IPS-20b (cell line): ENCODE results near the gene SP100.

ENCODE experiments used
- H3K27ac ChIP-seq: one replicate; pipeline ENCODE4 v1.5.1; 2013; ENCODE audit warnings: low read length
- H3K27me3 ChIP-seq: 2 replicates; pipeline ENCODE4 v1.6.1; 2013; ENCODE audit warnings: mild to moderate bottlenecking, low read length, inconsistent platforms; ENCODE audit not compliant: insufficient read depth
- H3K36me3 ChIP-seq: 2 replicates; pipeline ENCODE4 v1.6.1; 2013; ENCODE audit warnings: low read depth, mild to moderate bottlenecking, inconsistent platforms, low read length, moderate library complexity; ENCODE audit not compliant: insufficient read depth
- H3K4me1 ChIP-seq: 2 replicates; pipeline ENCODE4 v1.6.1; 2013; ENCODE audit warnings: mild to moderate bottlenecking, control low read depth, inconsistent platforms, low read length, moderate library complexity; ENCODE audit not compliant: insufficient read depth
- H3K4me3 ChIP-seq: 2 replicates; pipeline ENCODE4 v1.5.1; 2013; ENCODE audit warnings: mild to moderate bottlenecking, low read length, inconsistent platforms
- H3K9ac ChIP-seq: 2 replicates; pipeline ENCODE4 v1.6.1; 2013; ENCODE audit warnings: low read depth, mild to moderate bottlenecking, inconsistent platforms, low read length, moderate library complexity
- H3K9me3 ChIP-seq: 2 replicates; pipeline ENCODE4 v1.6.1; 2013; ENCODE audit warnings: mild to moderate bottlenecking, low read depth, low read length, inconsistent platforms; ENCODE audit not compliant: insufficient read depth

Gene SP100

DNA sequence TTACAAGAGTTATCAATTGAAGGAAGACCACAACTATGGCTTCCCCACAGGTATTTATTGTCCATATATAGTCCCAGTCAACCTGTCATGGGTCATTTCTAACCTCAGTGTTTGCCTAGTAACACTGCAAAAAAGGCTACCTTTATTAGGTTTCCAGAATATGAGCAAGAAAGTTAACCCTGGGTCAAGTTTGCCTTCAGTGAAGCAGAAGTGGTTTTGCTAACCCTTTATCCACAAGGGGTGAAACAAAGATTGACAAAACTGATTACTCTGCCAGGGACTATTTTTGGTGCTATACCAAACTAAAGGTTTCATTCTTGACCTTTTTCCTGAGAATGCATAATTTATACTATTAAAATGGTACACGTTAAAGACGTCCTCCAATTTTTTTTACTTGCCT is 28.8 kb downstream of the SP100 start:
- no peaks in the 10 kb centered on the region for H3K27me3 ChIP-seq
- H3K4me1 ChIP-seq = no peaks in the 10 kb centered on the region
- no peak overlapping the region for H3K4me3 ChIP-seq
- no peaks in the 10 kb centered on the region for H3K9me3 ChIP-seq
- no peak overlapping the region for H3K27ac ChIP-seq
- H3K9ac ChIP-seq = no peak overlapping the region
- H3K36me3 ChIP-seq = no peaks in the 10 kb centered on the region

- Histone ChIP-seq H3K4me3 (no peak overlapping the region), H3K9me3 (no peaks in the 10 kb centered on the region), H3K9ac (no peak overlapping the region), H3K36me3 (no peaks in the 10 kb centered on the region), H3K4me1 (no peaks in the 10 kb centered on the region), H3K27me3 (no peaks in the 10 kb centered on the region), H3K27ac (no peak overlapping the region)
Measured at GRCh38 chr2:230447036-230447435, 31.0 kb downstream of the SP100 start.

- Histone ChIP-seq H3K9ac (no peak overlapping the region), H3K36me3 (no peaks in the 10 kb centered on the region), H3K27ac (no peak overlapping the region), H3K9me3 (no peaks in the 10 kb centered on the region), H3K4me3 (no peak overlapping the region), H3K4me1 (no peaks in the 10 kb centered on the region), H3K27me3 (no peaks in the 10 kb centered on the region)
Measured at GRCh38 chr2:230447455-230448451, 31.8 kb downstream of the SP100 start.

GRCh38 chr2:230449901-230450467 is 34.0 kb downstream of the SP100 start:
- no peak overlapping the region for H3K27ac ChIP-seq
- H3K27me3 ChIP-seq = no peaks in the 10 kb centered on the region
- H3K4me3 ChIP-seq = no peak overlapping the region
- H3K4me1 ChIP-seq = no peaks in the 10 kb centered on the region
- H3K9ac ChIP-seq = no peak overlapping the region
- H3K36me3 ChIP-seq = no peaks in the 10 kb centered on the region
- no peaks in the 10 kb centered on the region; the same call in 1 of the 2 replicates for H3K9me3 ChIP-seq

DNA sequence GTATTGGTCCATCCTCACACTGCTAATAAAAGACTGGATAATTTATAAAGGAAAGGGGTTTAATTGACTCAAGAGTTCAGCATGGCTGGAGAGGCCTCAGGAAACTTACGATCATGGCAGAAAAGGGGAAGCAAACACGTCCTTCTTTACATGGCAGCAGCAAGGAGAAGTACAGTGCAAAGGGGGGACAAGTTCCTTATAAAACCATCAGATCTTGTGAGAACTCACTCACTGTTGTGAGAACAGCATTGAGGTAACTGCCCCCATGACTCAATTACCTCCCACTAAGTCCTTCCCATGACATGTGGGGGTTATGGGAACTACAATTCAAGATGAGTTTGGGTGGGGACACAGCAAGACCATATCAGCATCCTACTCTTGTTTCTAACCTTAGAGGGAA is 37.0 kb downstream of the SP100 start:
- no peak overlapping the region for H3K27ac ChIP-seq
- H3K27me3 ChIP-seq = no peaks in the 10 kb centered on the region
- H3K4me1 ChIP-seq = peaks cover 10% of the 10 kb centered on the region; the same call in 1 of the 2 replicates
- no peak overlapping the region for H3K9ac ChIP-seq
- no peaks in the 10 kb centered on the region for H3K36me3 ChIP-seq
- H3K9me3 ChIP-seq = no peaks in the 10 kb centered on the region; the same call in none of the 2 replicates
- no peak overlapping the region for H3K4me3 ChIP-seq

DNA sequence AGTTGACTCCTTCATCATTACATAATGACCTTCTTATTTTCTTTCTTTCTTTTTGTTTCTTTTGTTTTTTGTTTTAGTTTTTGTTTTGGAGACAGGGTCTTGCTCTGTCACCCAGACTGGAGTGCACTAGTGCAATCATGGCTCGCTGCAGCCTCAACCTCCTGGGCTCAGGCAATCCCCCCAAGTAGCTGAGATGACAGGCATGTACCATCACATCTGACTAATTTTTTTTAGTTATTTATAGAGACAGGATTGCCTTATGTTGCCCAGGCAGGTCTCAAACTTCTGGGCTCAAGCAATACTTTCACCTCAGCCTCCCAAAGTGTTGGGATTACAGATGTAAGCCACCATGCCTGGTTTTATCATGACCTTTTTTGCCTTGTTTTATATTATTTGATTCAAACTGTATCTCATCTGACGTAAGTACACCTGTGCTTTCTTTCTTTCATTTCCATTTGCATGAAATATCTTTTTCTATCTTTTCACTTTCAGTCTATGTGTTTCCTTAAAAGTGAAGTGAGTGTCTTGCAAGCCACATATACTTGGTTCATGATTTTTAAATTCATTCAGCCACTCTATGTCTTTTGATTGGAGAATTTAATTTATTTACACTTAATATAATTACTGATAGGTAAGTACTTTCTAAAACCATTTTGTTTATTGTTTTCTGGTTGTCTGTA is 39.1 kb downstream of the SP100 start:
- H3K9ac ChIP-seq = no peak overlapping the region
- no peaks in the 10 kb centered on the region for H3K27me3 ChIP-seq
- H3K36me3 ChIP-seq = no peaks in the 10 kb centered on the region
- peaks cover 16% of the 10 kb centered on the region; the same call in 1 of the 2 replicates for H3K4me1 ChIP-seq
- H3K4me3 ChIP-seq = no peak overlapping the region
- H3K9me3 ChIP-seq = no peaks in the 10 kb centered on the region; the same call in none of the 2 replicates
- no peak overlapping the region for H3K27ac ChIP-seq

DNA sequence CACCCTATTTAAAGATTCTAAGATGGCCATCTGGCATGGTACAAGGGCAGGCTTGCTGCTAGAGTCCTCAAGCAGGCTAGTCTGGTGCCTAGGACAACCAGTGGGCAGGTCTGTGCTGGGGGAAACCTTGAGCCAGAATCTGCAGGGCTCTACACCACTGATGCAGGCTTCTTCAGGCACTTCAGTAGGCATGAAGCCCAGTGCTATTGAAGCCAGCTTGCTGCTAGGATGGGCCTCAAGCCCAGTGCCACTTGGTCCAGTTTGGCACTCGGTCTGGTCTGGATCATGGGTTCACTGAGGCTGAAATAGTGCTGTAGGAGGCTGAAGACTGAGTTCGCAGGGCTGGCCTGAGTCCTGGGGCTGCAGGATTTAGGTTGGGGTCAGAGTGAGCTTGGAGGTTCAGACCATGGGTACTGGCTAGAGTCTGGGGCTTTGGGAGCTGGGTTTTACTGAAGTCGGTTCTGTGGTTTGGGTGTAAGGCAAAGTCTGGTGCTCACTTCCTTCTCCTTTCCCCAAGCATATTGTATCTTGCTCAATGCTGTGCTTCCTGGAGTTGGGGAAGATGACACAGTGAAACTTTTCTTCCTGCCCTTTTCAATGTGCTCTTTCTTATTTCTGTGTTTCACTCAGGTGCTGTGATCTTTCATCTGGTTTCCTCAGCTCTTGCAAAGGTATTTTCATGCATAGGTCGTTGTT is 41.2 kb downstream of the SP100 start:
- H3K4me1 ChIP-seq = peaks cover 16% of the 10 kb centered on the region; the same call in 1 of the 2 replicates
- H3K27ac ChIP-seq = no peak overlapping the region
- H3K36me3 ChIP-seq = no peaks in the 10 kb centered on the region

GRCh38 chr2:230457793-230458192 is 41.8 kb downstream of the SP100 start:
- Histone ChIP-seq H3K9me3 (no peaks in the 10 kb centered on the region; the same call in none of the 2 replicates), H3K4me1 (peaks cover 16% of the 10 kb centered on the region; the same call in 1 of the 2 replicates), H3K27ac (no peak overlapping the region), H3K4me3 (peak overlapping the region; percentile 43; the same call in 1 of the 2 replicates), H3K27me3 (no peaks in the 10 kb centered on the region), H3K9ac (no peak overlapping the region), H3K36me3 (no peaks in the 10 kb centered on the region)

More for the DNA sequence above, 41.2 kb downstream of the SP100 start:
- Histone ChIP-seq H3K4me3 (peak overlapping the region; percentile 43; the same call in 1 of the 2 replicates), H3K9me3 (no peaks in the 10 kb centered on the region; the same call in none of the 2 replicates), H3K27me3 (no peaks in the 10 kb centered on the region), H3K9ac (no peak overlapping the region)

DNA sequence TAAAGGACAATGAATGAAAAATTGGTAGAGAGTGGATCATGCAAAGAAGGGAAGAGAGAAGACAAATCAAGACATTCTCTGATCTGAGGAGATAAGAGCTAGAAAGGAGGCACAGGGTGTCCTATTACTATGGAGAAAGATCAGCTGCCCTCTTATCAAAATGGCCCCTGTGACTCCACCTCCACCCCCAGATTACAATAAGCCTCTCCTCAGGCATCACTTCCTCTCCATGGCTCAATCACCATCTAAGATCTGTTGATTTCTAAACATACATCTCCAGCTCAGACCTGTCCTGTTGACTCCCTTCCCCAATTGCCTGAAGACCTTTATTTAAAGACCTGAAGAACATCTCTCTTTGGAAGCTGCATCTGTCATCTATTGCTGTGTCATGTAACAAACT is 43.2 kb downstream of the SP100 start:
- no peaks in the 10 kb centered on the region for H3K27me3 ChIP-seq
- H3K36me3 ChIP-seq = no peaks in the 10 kb centered on the region

DNA sequence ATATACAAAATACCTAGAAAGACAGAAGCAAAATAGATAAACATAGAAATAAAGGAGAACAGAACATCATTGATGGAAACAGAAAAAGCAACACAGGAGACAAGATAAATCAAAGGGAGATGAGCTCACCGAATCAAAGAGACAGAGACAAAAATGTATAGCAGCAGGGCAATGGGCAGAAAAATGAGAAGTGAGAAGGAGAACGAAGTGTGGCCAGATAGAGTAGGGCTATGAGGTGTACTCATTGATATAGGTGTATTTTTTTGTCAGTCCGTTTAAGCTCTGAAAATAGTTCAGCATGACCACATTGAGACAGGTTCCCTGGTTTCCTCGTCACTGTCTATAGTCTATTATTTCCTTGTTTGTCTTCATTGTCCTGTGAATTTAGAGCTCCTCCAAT is 55.1 kb downstream of the SP100 start:
- no peak overlapping the region for H3K4me3 ChIP-seq
- H3K9me3 ChIP-seq = no peaks in the 10 kb centered on the region; the same call in 1 of the 2 replicates
- no peaks in the 10 kb centered on the region for H3K4me1 ChIP-seq
- H3K27me3 ChIP-seq = no peaks in the 10 kb centered on the region
- no peak overlapping the region for H3K9ac ChIP-seq
- no peaks in the 10 kb centered on the region for H3K36me3 ChIP-seq
- H3K27ac ChIP-seq = no peak overlapping the region

More for the DNA sequence above, 43.2 kb downstream of the SP100 start:
- Histone ChIP-seq H3K4me3 (no peak overlapping the region), H3K27ac (no peak overlapping the region), H3K9ac (no peak overlapping the region), H3K4me1 (peaks cover 16% of the 10 kb centered on the region; the same call in 1 of the 2 replicates), H3K9me3 (no peaks in the 10 kb centered on the region; the same call in 1 of the 2 replicates)

GRCh38 chr2:230472621-230473018 is 56.6 kb downstream of the SP100 start:
- Histone ChIP-seq H3K9me3 (no peaks in the 10 kb centered on the region; the same call in 1 of the 2 replicates), H3K4me1 (no peaks in the 10 kb centered on the region), H3K4me3 (no peak overlapping the region), H3K36me3 (no peaks in the 10 kb centered on the region), H3K27ac (no peak overlapping the region), H3K27me3 (no peaks in the 10 kb centered on the region), H3K9ac (no peak overlapping the region)
